ENCODE measurements around the gene TRIM2.

The TRIM2 gene

GRCh38 chr4:153283260-153283659 is 79.0 kb downstream of the TRIM2 start:
- no peak for DNase-seq

DNA sequence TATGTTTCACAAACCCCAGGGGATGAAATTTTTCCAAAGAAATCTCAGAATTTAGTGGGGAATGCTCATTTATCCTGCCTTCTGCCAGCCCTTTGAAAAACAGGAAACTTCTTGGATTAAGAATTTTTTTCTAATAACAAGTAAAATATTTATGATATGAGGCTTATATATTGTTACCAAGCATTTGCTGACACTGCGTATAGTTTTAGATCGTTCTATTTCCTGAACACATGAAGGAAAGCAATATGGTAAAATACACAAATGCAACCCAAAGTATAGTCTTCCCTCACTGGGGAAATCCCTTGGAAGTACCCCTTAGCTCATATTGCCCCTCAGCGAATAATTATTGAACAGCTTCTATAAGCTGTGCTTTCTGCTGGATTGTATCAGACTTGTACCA is 85.9 kb downstream of the TRIM2 start:
- no peak for DNase-seq

GRCh38 chr4:153291562-153291961 is 87.3 kb downstream of the TRIM2 start:
- DNase-seq: no peak

DNA sequence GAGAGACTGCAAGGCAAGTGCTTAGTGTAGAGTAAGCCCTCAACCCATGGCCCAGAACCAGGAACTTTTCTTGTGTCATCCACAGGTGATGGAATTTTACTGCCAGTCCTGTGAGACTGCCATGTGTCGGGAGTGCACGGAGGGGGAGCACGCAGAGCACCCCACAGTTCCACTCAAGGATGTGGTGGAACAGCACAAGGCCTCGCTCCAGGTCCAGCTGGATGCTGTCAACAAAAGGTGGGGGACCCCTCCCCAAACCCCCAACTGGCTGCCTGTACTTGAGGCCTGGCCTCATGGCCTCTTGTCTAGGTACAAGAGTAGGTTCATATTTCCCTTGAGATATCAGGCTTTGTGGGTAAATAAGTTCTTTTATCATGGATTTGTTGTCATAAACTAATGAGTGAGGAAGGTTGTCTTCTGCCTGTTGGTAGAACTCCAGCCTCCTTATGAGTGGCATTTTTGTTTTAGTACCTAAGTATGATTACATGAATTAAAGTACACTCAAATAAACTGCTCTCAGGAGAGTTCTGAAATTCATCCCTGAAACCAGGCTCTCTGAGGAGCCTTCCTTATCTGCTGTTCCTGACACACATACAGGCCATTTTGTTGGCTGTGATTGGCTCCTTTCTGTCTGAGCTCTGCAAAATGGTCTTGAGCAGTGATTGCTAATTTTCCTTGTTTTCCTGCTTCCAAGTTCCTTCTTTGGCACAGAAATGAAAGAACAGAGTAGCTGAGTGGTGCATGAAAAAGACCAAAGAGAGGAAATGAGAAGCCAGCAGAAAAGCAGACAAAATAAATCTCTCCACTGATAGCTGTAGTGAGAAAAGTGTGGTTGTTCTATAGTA is 88.9 kb downstream of the TRIM2 start:
- no peak for DNase-seq

- no peak for DNase-seq
Measured at GRCh38 chr4:153293742-153294057, 89.5 kb downstream of the TRIM2 start.

DNA sequence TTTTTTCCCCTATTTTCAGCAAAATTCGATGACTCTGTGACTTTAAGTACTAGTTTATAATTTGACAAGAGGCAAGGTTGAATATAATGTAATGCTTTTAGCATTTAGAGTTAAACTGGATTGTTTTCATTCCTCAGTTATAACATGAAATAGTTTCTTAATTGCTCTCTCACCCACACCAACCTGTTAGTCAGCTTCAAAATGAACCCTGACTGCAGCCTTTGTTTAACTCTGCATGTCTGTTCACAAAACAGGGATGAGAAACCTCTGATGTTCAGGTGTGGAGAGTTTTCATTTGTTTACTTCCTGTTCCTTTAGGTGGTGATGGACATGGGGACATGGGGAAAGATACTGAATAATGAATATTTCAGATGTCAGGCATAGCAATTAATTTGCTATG is 90.4 kb downstream of the TRIM2 start:
- DNase-seq: no peak

- DNase-seq: no peak
Measured at GRCh38 chr4:153295131-153295755, 91.0 kb downstream of the TRIM2 start.

GRCh38 chr4:153296040-153296823 is 92.0 kb downstream of the TRIM2 start:
- DNase-seq: no peak

- DNase-seq: no peak
Measured at GRCh38 chr4:153297116-153297515, 92.9 kb downstream of the TRIM2 start.

- no peak for DNase-seq
Measured at GRCh38 chr4:153310793-153311192, 106.5 kb downstream of the TRIM2 start.

DNA sequence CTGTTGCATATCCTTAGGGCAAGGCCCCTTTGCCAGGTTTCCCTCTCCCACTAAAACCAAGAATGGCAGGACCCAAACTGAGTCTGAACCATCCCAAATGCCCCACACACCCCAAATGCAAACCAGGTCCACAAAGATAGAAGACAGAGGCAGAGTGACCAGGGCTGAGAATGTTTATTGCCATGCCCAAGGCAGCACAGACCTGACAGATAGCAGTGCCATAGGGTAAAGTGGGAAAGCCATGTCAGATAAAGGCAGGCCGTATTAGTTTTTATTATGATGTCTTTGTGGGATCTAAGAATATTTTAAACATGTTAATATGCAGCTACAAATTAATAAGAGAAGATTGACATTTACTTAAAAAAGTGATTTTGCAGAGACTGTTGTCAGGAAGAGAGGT is 110.7 kb downstream of the TRIM2 start:
- no peak for DNase-seq

- DNase-seq: peak; percentile 29
Measured at GRCh38 chr4:153318696-153319320, 114.6 kb downstream of the TRIM2 start.

DNA sequence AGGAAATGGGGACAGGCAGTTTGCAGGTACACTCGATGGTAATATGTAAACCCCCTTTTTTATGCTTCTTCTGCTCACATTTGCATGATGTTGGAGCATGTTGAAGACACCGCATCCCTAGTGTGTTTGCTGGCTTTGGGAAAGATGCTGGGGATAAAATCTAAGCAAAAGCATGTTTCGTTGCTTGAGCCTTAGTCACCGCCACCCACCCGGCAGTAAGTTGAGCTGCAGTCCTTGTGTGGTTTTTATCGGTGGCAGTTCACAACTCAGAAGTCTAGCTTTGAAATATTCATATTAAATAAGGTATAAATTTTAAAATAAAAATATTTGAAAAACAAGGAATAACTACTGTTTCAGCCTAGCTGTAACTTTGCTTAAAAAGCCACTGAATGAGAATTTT is 118.5 kb downstream of the TRIM2 start:
- no peak for DNase-seq

DNA sequence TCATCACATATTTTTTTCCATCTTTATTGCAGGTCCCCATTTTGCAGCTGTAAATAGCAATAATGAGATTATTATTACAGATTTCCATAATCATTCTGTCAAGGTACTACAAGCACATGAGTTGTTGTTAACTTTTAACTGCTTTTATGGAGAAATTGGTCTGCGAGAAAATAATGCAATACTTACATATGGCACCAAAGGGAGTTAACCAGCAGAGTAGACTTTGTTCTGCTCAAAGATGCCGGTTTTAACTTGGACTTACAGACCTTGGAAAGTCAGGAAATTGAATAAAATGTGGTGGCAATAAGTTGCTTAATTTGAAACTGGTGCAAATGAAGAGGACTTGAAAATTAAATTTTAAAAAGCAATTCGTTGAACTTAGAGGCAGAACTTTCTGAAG is 119.8 kb downstream of the TRIM2 start:
- no peak for DNase-seq

DNA sequence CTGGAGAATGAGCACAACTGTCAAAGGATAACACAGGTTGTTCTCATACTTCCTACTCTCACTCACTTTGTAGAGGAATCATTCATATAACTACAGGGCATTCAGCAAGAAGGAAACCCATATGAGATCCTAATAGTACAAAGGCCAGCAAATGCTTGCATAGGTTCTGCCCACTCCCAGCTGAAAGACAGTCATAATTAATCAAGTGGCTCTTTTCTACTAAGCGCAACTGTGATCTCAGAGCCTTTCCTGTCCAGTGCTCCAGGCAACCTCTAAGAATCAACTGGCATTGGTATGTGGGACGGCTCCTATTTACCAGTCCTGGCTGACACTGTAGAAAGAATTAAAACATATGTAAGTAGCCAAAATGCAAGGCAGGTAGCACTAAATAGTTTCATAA is 121.3 kb downstream of the TRIM2 start:
- no peak for DNase-seq

DNA sequence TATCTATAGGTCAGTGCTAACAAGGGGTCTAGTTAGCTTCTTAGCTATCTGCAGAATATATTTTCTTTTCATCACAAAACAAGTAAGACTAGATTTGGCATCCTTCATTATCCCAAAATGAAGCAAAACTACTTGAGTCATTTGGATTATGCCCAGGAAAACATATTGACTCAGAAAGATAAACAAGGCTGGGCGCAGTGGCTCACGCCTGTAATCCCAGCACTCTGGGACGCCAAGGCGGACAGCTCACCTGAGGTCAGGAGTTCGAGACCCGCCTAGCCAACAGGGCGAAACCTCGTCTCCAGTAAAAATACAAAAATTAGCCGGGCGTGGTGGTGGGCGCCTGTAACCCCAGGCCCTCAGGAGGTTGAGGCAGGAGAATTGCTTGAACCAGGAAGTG is 122.3 kb downstream of the TRIM2 start:
- DNase-seq: no peak

GRCh38 chr4:153327247-153327646 is 123.0 kb downstream of the TRIM2 start:
- DNase-seq: no peak

- no peak for DNase-seq
Measured at GRCh38 chr4:153332936-153333335, 128.7 kb downstream of the TRIM2 start.

- DNase-seq: no peak
Measured at GRCh38 chr4:153333874-153334273, 129.6 kb downstream of the TRIM2 start.

GRCh38 chr4:153335665-153336064 is 131.4 kb downstream of the TRIM2 start:
- no peak for DNase-seq

GRCh38 chr4:153337686-153338085 is 133.4 kb downstream of the TRIM2 start:
- no peak for DNase-seq

DNA sequence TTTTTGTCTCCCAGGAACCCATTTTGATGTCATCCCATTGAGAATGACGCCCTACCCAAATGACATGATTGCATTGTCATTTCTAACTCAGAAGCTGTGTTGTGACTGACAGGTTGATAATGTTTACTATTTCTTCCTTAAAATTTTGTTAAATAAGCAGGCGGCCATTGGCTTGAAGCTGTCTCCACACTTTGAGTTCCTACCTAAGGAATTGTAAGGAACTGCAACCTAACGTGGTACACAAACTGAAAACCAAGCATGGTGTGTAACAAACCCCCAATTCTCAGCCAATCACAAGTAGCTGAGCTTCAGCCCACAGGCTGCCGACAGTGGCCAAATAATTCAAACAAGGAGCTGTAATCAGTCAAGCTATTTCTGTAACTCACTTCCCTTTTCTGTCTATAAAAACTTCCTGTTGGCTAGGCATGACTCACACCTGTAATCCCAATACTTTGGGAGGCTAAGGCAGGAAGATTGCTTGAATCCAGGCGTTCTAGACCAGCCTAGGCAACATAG is 137.4 kb downstream of the TRIM2 start:
- no peak for DNase-seq
